Activated CD8-positive, alpha-beta T cell treated with anti-CD3 and anti-CD28 coated beads, Interleukin-2, amount 10 ng/mL, durations not matched to agents 7 days and 5 days (primary cell): ENCODE results near the gene NUDT3. TPM values are rescaled to one million over a fixed set of nuclear protein-coding genes. Genes with fewer than 3 reads are reported as not detected.
"Not testable (repeated sequence)": the region's sequence is repeated elsewhere in the genome, so short reads cannot be mapped to it uniquely, and the experiment has no call there.

Experiments used
- ATAC-seq: fragments of 150-1000 bp; cut with Tn5 transposase; one replicate; pipeline ENCODE4 v1.10.0; 2021; ENCODE audit warnings: moderate library complexity
- CTCF ChIA-PET: fragments of 350-600 bp; sonication (Branson Sonifier 250); formaldehyde crosslinking; loops from one replicate; lab custom pipeline; 2021; ENCODE audit warnings: antibody characterized with exemption; lab: Charles Lee
- POLR2A ChIA-PET: fragments of 350-600 bp; sonication (Branson Sonifier 250); formaldehyde crosslinking; loops from one replicate; lab custom pipeline; 2021; ENCODE audit warnings: antibody characterized with exemption; lab: Charles Lee
- DNase-seq: peaks from one replicate; pipeline ENCODE4 v3.0.0-alpha.2; 2020
- H3K27ac Mint-ChIP-seq: one replicate; pipeline ENCODE4 v1.8.0; 2021; ENCODE audit warnings: mild to moderate bottlenecking, mixed read lengths
- H3K27me3 Mint-ChIP-seq: one replicate; pipeline ENCODE4 v1.8.0; 2021; ENCODE audit warnings: low read depth, mixed read lengths
- H3K36me3 Mint-ChIP-seq: one replicate; pipeline ENCODE4 v1.8.0; 2021; ENCODE audit warnings: low read depth, mixed read lengths
- H3K4me1 Mint-ChIP-seq: one replicate; pipeline ENCODE4 v1.8.0; 2021; ENCODE audit warnings: low read depth, mixed read lengths
- H3K4me3 Mint-ChIP-seq: one replicate; pipeline ENCODE4 v1.8.0; 2021; ENCODE audit warnings: mild to moderate bottlenecking, mixed read lengths
- H3K9me3 Mint-ChIP-seq: one replicate; pipeline ENCODE4 v1.8.0; 2022; ENCODE audit warnings: mixed read lengths; ENCODE audit not compliant: insufficient read depth
- total RNA-seq, 2 experiments: library from RNA; stranded (reverse); gene quantifications; one replicate each; pipeline ENCODE4 v1.2.3, GENCODE V29; 2021

The NUDT3 gene
- total RNA-seq, 2 experiments from 2014 or later, result 13.1 to 13.8 TPM

- Mint-ChIP-seq H3K27me3 (no peaks in the 10 kb centered on the region), H3K4me3 (no peak overlapping the region), H3K4me1 (peaks cover 5% of the 10 kb centered on the region), H3K9me3 (no peaks in the 10 kb centered on the region), H3K36me3 (peaks cover 6% of the 10 kb centered on the region), H3K27ac (no peak overlapping the region)
- POLR2A ChIA-PET, result interaction anchor here (0.6 kb wide), 1 partner anchor 247 kb away, joined by 4 read pairs; no protein-coding TSS in a partner anchor
- ATAC-seq (no peak), DNase-seq (no peak)
- CTCF ChIA-PET, result no interaction called here
These were observed 11.4 kb downstream of the NUDT3 start for GRCh38 chr6:34381081-34381480.

DNA sequence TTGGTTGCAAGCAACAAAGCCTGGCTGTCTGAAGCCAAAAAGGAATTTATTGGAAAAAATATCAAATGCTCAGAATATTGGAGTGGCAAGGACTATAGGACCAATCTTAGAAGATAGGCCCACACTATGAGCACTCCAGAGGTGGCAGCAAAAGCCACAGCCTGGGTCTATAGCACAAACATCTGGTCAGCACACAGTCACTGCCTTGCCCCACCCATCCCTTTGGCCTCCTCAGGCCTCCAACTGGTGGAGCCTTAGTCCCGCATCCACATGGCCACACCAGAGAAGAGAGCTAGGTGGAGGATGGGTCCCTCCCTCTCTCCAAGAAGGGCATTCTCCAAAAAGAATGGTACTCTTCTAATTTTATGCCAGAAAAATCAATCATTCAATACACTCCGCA is 14.0 kb downstream of the NUDT3 start:
- H3K27me3 Mint-ChIP-seq, result no peaks in the 10 kb centered on the region
- ChIA-PET CTCF (no interaction called here), POLR2A (no interaction called here)
- H3K9me3 Mint-ChIP-seq, result no peaks in the 10 kb centered on the region
- no peak overlapping the region for H3K27ac Mint-ChIP-seq
- no peak for ATAC-seq
- H3K4me1 Mint-ChIP-seq, result peaks cover 3% of the 10 kb centered on the region
- H3K36me3 Mint-ChIP-seq, result peaks cover 4% of the 10 kb centered on the region
- DNase-seq, result no peak
- no peak overlapping the region for H3K4me3 Mint-ChIP-seq

DNA sequence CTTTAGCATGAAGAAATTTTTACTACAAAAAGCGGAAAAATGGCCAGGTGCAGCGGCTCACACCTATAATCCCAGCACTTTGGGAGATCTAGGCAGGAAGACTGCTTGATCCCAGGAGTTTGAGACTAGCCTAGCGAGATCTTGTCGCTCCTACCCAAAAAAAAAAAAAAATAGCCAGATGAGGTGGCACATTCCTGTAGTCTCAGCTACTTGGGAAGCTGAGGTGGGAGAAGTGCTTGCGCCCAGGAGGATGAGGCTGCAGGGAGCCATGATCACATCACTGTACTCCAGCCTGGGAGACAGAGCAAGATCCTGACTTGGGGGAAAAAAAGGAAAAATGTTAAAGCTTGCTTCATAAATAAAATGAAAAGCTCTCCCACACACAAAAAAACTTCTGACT is 14.5 kb downstream of the NUDT3 start:
- Mint-ChIP-seq H3K4me1 (no peaks in the 10 kb centered on the region), H3K4me3 (no peak overlapping the region), H3K27me3 (no peaks in the 10 kb centered on the region), H3K36me3 (peaks cover 4% of the 10 kb centered on the region), H3K9me3 (no peaks in the 10 kb centered on the region), H3K27ac (no peak overlapping the region)
- ChIA-PET POLR2A (no interaction called here), CTCF (no interaction called here)
- ATAC-seq (no peak), DNase-seq (no peak)

DNA sequence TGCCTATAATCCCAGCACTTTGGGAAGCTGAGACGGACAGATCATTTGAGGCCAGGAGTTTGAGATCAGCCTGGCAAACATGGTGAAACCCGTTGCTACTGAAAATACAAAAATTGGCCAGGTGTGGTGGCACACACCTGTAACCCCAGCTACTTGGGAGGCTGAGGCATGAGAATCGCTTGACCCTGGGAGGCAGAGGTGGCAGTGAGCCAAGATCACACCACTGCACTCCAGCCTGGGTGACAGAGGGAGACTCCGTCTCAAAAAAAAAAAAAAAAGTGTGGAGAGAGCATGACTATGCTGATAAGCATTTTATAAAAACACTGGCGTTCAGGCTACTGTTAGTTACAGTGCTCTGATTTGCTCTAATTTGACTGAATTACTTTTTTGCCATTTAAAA is 14.9 kb downstream of the NUDT3 start:
- H3K27ac Mint-ChIP-seq, DNase-seq, ATAC-seq, H3K4me3 Mint-ChIP-seq, POLR2A ChIA-PET, H3K9me3 Mint-ChIP-seq, H3K4me1 Mint-ChIP-seq, H3K27me3 Mint-ChIP-seq, H3K36me3 Mint-ChIP-seq, CTCF ChIA-PET: not testable (repeated sequence)

DNA sequence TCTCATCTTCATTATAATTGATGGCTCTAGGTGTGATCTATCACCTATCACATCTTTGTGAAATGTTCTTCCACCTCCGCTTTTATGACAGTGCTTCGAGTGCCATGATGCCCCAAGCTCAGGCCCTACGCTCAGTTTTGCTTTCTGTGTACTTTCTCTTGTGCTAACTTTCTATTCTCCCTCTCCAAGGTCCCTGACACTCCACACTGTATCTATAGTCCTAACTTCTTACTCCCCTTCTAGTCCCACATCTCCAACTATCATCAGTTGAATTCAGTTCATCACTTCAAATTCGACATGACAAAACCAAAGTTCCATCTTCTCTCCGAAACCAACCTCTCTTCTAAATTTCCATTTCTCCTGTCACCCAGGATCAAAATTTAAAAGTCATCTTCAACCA is 16.6 kb downstream of the NUDT3 start:
- Mint-ChIP-seq H3K4me1 (no peaks in the 10 kb centered on the region), H3K9me3 (no peaks in the 10 kb centered on the region), H3K4me3 (no peak overlapping the region), H3K27me3 (no peaks in the 10 kb centered on the region), H3K27ac (no peak overlapping the region), H3K36me3 (peaks cover 10% of the 10 kb centered on the region)
- CTCF ChIA-PET, result no interaction called here
- ATAC-seq (no peak), DNase-seq (no peak)
- POLR2A ChIA-PET, result no interaction called here

DNA sequence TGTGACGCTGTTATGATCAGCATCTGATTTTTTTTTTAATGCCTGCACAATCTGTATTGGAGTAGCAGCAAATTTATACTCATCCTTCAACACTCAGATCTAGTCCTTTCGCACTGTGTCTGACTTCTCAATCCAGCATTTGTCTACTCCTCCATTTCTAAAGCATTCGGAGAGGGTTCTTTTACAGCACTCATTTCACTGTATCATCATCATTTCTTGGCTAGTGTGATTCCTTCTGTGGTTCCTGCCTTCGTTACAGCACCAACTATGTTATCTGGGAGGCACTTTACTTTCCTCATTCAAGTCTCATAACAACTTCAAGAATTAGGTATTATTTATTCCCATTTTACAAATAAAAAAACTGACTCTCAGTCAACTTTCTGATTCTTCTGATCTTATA is 18.0 kb downstream of the NUDT3 start:
- CTCF ChIA-PET, result no interaction called here
- peaks cover 5% of the 10 kb centered on the region for H3K4me1 Mint-ChIP-seq

GRCh38 chr6:34374069-34374468 is 18.4 kb downstream of the NUDT3 start:
- Mint-ChIP-seq H3K27me3 (no peaks in the 10 kb centered on the region), H3K4me3 (no peak overlapping the region), H3K36me3 (peaks cover 7% of the 10 kb centered on the region), H3K9me3 (no peaks in the 10 kb centered on the region), H3K4me1 (peaks cover 5% of the 10 kb centered on the region), H3K27ac (no peak overlapping the region)
- POLR2A ChIA-PET, result no interaction called here
- CTCF ChIA-PET, result no interaction called here
- ATAC-seq (no peak), DNase-seq (no peak)

More for the DNA sequence above, 18.0 kb downstream of the NUDT3 start:
- POLR2A ChIA-PET, result no interaction called here
- Mint-ChIP-seq H3K27ac (no peak overlapping the region), H3K4me3 (no peak overlapping the region), H3K9me3 (no peaks in the 10 kb centered on the region), H3K36me3 (peaks cover 7% of the 10 kb centered on the region), H3K27me3 (no peaks in the 10 kb centered on the region)
- ATAC-seq (no peak), DNase-seq (no peak)

DNA sequence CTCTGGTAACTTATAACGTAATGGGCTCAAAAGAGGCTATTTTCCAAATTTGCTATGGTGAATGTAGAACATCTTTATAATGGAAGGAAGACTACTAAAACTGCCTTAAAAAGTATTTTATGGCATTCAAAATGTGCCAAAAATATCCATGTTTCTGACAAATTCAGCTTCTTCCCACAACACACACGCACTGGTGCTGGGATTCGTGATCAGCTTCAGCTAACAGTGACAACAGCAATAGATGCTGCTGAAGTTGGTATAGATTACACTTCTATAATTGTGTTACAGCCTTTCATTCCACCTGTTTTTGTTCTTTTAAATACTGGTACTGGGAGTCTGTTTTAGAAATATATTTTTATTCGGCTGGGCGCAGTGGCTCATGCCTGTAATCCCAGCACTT is 19.0 kb downstream of the NUDT3 start:
- H3K4me1 Mint-ChIP-seq, result peaks cover 5% of the 10 kb centered on the region
- H3K27me3 Mint-ChIP-seq, result no peaks in the 10 kb centered on the region
- ChIA-PET CTCF (no interaction called here), POLR2A (no interaction called here)
- DNase-seq (no peak), ATAC-seq (no peak)
- no peak overlapping the region for H3K27ac Mint-ChIP-seq
- H3K4me3 Mint-ChIP-seq, result no peak overlapping the region
- no peaks in the 10 kb centered on the region for H3K9me3 Mint-ChIP-seq
- H3K36me3 Mint-ChIP-seq, result peaks cover 7% of the 10 kb centered on the region

DNA sequence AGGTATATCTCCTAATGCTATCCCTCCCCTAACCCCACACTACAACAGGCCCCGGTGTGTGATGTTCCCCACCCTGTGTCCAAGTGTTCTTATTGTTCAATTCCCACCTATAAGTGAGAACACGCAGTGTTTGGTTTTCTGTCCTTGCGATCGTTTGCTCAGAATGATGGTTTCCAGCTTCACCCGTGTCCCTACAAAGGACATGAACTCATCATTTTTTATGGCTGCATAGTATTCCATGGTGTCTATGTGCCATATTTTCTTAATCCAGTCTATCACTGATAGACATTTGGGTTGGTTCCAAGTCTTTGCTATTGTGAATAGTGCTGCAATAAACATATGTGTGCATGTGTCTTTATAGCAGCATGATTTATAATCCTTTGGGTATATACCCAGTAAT is 20.6 kb downstream of the NUDT3 start:
- POLR2A ChIA-PET, result not testable (repeated sequence)

DNA sequence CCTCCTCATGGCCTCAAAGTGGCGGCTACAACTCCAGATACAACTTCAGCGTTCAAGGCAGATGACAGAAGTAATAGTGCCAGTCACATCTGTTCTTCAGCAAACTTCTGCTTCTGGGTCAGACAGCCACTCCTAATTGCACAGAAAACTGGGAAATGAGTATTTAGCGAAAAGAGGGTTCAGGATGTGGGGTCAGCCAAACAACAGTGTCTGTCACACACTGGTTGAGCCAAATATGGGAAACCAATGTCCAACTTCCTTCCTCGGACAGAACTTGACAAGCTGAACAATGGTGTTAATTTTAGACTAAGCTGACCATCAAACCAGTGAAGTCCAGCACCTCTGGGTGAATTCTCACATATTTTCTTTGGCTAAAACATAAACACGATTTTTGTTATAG is 22.1 kb downstream of the NUDT3 start:
- no peak for DNase-seq
- POLR2A ChIA-PET, result interaction anchor here (0.6 kb wide), 1 partner anchor 354 kb away, joined by 3 read pairs; no protein-coding TSS in a partner anchor
- Mint-ChIP-seq H3K9me3 (no peaks in the 10 kb centered on the region), H3K27me3 (no peaks in the 10 kb centered on the region), H3K4me3 (no peak overlapping the region), H3K27ac (no peak overlapping the region), H3K4me1 (peaks cover 6% of the 10 kb centered on the region), H3K36me3 (peaks cover 7% of the 10 kb centered on the region)
- no peak for ATAC-seq
- CTCF ChIA-PET, result no interaction called here

More for the DNA sequence above, 20.6 kb downstream of the NUDT3 start:
- H3K4me3 Mint-ChIP-seq, ATAC-seq, H3K9me3 Mint-ChIP-seq, CTCF ChIA-PET, H3K4me1 Mint-ChIP-seq, H3K36me3 Mint-ChIP-seq, DNase-seq, H3K27me3 Mint-ChIP-seq, H3K27ac Mint-ChIP-seq: not testable (repeated sequence)

- ATAC-seq (no peak), DNase-seq (no peak)
- Mint-ChIP-seq H3K36me3 (peaks cover 7% of the 10 kb centered on the region), H3K9me3 (no peaks in the 10 kb centered on the region), H3K27me3 (no peaks in the 10 kb centered on the region), H3K4me3 (no peak overlapping the region), H3K4me1 (peaks cover 7% of the 10 kb centered on the region), H3K27ac (no peak overlapping the region)
- CTCF ChIA-PET, result interaction anchor here (1.2 kb wide), 1 partner anchor 46 kb away, joined by 3 read pairs; no protein-coding TSS in a partner anchor
- POLR2A ChIA-PET, result no interaction called here
These were observed 23.1 kb downstream of the NUDT3 start for GRCh38 chr6:34369385-34369784.

- Mint-ChIP-seq H3K4me1 (peaks cover 27% of the 10 kb centered on the region), H3K27me3 (no peaks in the 10 kb centered on the region), H3K9me3 (no peaks in the 10 kb centered on the region), H3K27ac (no peak overlapping the region), H3K4me3 (no peak overlapping the region), H3K36me3 (no peaks in the 10 kb centered on the region)
- POLR2A ChIA-PET, result interaction anchor here (0.6 kb wide), 1 partner anchor 65 kb away, joined by 3 read pairs; no protein-coding TSS in a partner anchor
- ATAC-seq, result no peak
- CTCF ChIA-PET, result no interaction called here
- no peak for DNase-seq
These were observed 25.9 kb downstream of the NUDT3 start for GRCh38 chr6:34366639-34366921.
